ENCODE measurements around the gene IPP.
"Not testable (repeated sequence)": the region's sequence is repeated elsewhere in the genome, so short reads cannot be mapped to it uniquely, and the experiment has no call there.

IPP gene

GRCh38 chr1:45704637-45705036 is 45.8 kb downstream of the IPP start:
- Histone ChIP-seq H3K27ac (ENCODE audit: low read depth, low read length) (no peak overlapping the region), H3K9ac (ENCODE audit: low read length) (no peak overlapping the region), H3K27me3 (ENCODE audit: control insufficient read depth, insufficient read depth, low read length) (no peaks in the 10 kb centered on the region), H3K4me3 (ENCODE audit: low read depth, low read length) (no peak overlapping the region), H3K36me3 (ENCODE audit: control insufficient read depth, insufficient read depth, low read length) (no peaks in the 10 kb centered on the region), H3K4me1 (ENCODE audit: control insufficient read depth, insufficient read depth, low read length) (no peaks in the 10 kb centered on the region), H3K9me3 (ENCODE audit: control insufficient read depth, insufficient read depth, low read depth, low read length) (no peaks in the 10 kb centered on the region)

- peaks cover 53% of the 10 kb centered on the region for H3K36me3 ChIP-seq (ENCODE audit: control insufficient read depth, insufficient read depth, low read length)
Measured at GRCh38 chr1:45694823-45695222, 55.6 kb downstream of the IPP start.

GRCh38 chr1:45693811-45694210 is 56.6 kb downstream of the IPP start:
- H3K9ac ChIP-seq (ENCODE audit: low read length); H3K4me1 ChIP-seq (ENCODE audit: control insufficient read depth, insufficient read depth, low read length); H3K4me3 ChIP-seq (ENCODE audit: low read depth, low read length); H3K27me3 ChIP-seq (ENCODE audit: control insufficient read depth, insufficient read depth, low read length); H3K9me3 ChIP-seq (ENCODE audit: control insufficient read depth, insufficient read depth, low read depth, low read length); H3K27ac ChIP-seq (ENCODE audit: low read depth, low read length): not testable (repeated sequence)
- H3K36me3 ChIP-seq (ENCODE audit: control insufficient read depth, insufficient read depth, low read length), result peaks cover 55% of the 10 kb centered on the region

More at GRCh38 chr1:45694823-45695222, 55.6 kb downstream of the IPP start:
- no peak overlapping the region for H3K4me3 ChIP-seq (ENCODE audit: low read depth, low read length)
- no peaks in the 10 kb centered on the region for H3K9me3 ChIP-seq (ENCODE audit: control insufficient read depth, insufficient read depth, low read depth, low read length)
- no peak overlapping the region for H3K27ac ChIP-seq (ENCODE audit: low read depth, low read length)
- no peak overlapping the region for H3K9ac ChIP-seq (ENCODE audit: low read length)
- H3K27me3 ChIP-seq (ENCODE audit: control insufficient read depth, insufficient read depth, low read length), result no peaks in the 10 kb centered on the region
- no peaks in the 10 kb centered on the region for H3K4me1 ChIP-seq (ENCODE audit: control insufficient read depth, insufficient read depth, low read length)

- peak within 1 kb of the TSS; percentile 86 for H3K4me3 ChIP-seq (ENCODE audit: low read depth, low read length)
- H3K27ac ChIP-seq (ENCODE audit: low read depth, low read length), result peak within 1 kb of the TSS; percentile 24
Measured at GRCh38 chr1:45687754-45688740, 62.4 kb downstream of the IPP start, which contains the start of gene TMEM69. TSS of gene TMEM69 (plus strand) at chr1:45688181. CDS start at chr1:45691069, 2,888 bp downstream.

GRCh38 chr1:45687014-45687753 is 63.3 kb downstream of the IPP start:
- peak overlapping the region; percentile 86 for H3K4me3 ChIP-seq (ENCODE audit: low read depth, low read length)
- no peaks in the 10 kb centered on the region for H3K9me3 ChIP-seq (ENCODE audit: control insufficient read depth, insufficient read depth, low read depth, low read length)
- H3K4me1 ChIP-seq (ENCODE audit: control insufficient read depth, insufficient read depth, low read length), result peaks cover 9% of the 10 kb centered on the region
- peak overlapping the region; percentile 87 for H3K27ac ChIP-seq (ENCODE audit: low read depth, low read length)
- H3K36me3 ChIP-seq (ENCODE audit: control insufficient read depth, insufficient read depth, low read length), result peaks cover 22% of the 10 kb centered on the region
- H3K27me3 ChIP-seq (ENCODE audit: control insufficient read depth, insufficient read depth, low read length), result no peaks in the 10 kb centered on the region
- peak overlapping the region; percentile 92 for H3K9ac ChIP-seq (ENCODE audit: low read length)

More at GRCh38 chr1:45687754-45688740, 62.4 kb downstream of the IPP start, which contains the start of gene TMEM69:
- Histone ChIP-seq H3K27me3 (ENCODE audit: control insufficient read depth, insufficient read depth, low read length) (no peaks in the 10 kb centered on the region), H3K36me3 (ENCODE audit: control insufficient read depth, insufficient read depth, low read length) (peaks cover 31% of the 10 kb centered on the region), H3K9ac (ENCODE audit: low read length) (peak within 1 kb of the TSS; percentile 85), H3K9me3 (ENCODE audit: control insufficient read depth, insufficient read depth, low read depth, low read length) (no peaks in the 10 kb centered on the region), H3K4me1 (ENCODE audit: control insufficient read depth, insufficient read depth, low read length) (0 out of 2 replicates have a peak, but pooled peaks cover 3% of the 10 kb centered on the region)

GRCh38 chr1:45686288-45687013 is 64.0 kb downstream of the IPP start, which contains the start of gene GPBP1L1:
TSS of gene GPBP1L1 (minus strand) at chr1:45686533. CDS start at chr1:45659087, 27,446 bp downstream.
- Histone ChIP-seq H3K27me3 (ENCODE audit: control insufficient read depth, insufficient read depth, low read length) (no peaks in the 10 kb centered on the region), H3K9ac (ENCODE audit: low read length) (peak within 1 kb of the TSS; percentile 92), H3K36me3 (ENCODE audit: control insufficient read depth, insufficient read depth, low read length) (peaks cover 18% of the 10 kb centered on the region), H3K27ac (ENCODE audit: low read depth, low read length) (peak within 1 kb of the TSS; percentile 90), H3K4me3 (ENCODE audit: low read depth, low read length) (peak within 1 kb of the TSS; percentile 86), H3K4me1 (ENCODE audit: control insufficient read depth, insufficient read depth, low read length) (peaks cover 16% of the 10 kb centered on the region), H3K9me3 (ENCODE audit: control insufficient read depth, insufficient read depth, low read depth, low read length) (no peaks in the 10 kb centered on the region)

GRCh38 chr1:45686015-45686287 is 64.5 kb downstream of the IPP start:
- Histone ChIP-seq H3K27ac (ENCODE audit: low read depth, low read length) (peak overlapping the region; percentile 90), H3K9me3 (ENCODE audit: control insufficient read depth, insufficient read depth, low read depth, low read length) (no peaks in the 10 kb centered on the region), H3K9ac (ENCODE audit: low read length) (peak overlapping the region; percentile 92), H3K36me3 (ENCODE audit: control insufficient read depth, insufficient read depth, low read length) (peaks cover 13% of the 10 kb centered on the region; the same call in 1 of the 2 replicates), H3K4me3 (ENCODE audit: low read depth, low read length) (peak overlapping the region; percentile 86), H3K27me3 (ENCODE audit: control insufficient read depth, insufficient read depth, low read length) (no peaks in the 10 kb centered on the region), H3K4me1 (ENCODE audit: control insufficient read depth, insufficient read depth, low read length) (peaks cover 21% of the 10 kb centered on the region)

GRCh38 chr1:45685308-45686014 is 65.0 kb downstream of the IPP start:
- H3K27me3 ChIP-seq (ENCODE audit: control insufficient read depth, insufficient read depth, low read length), result no peaks in the 10 kb centered on the region
- H3K36me3 ChIP-seq (ENCODE audit: control insufficient read depth, insufficient read depth, low read length), result peaks cover 9% of the 10 kb centered on the region; the same call in 1 of the 2 replicates
- H3K27ac ChIP-seq (ENCODE audit: low read depth, low read length), result peak overlapping the region; percentile 90
- no peaks in the 10 kb centered on the region for H3K9me3 ChIP-seq (ENCODE audit: control insufficient read depth, insufficient read depth, low read depth, low read length)
- H3K4me1 ChIP-seq (ENCODE audit: control insufficient read depth, insufficient read depth, low read length), result peaks cover 26% of the 10 kb centered on the region
- peak overlapping the region; percentile 86 for H3K4me3 ChIP-seq (ENCODE audit: low read depth, low read length)
- H3K9ac ChIP-seq (ENCODE audit: low read length), result peak overlapping the region; percentile 92

- peak overlapping the region; percentile 86 for H3K4me3 ChIP-seq (ENCODE audit: low read depth, low read length)
- H3K27ac ChIP-seq (ENCODE audit: low read depth, low read length), result no peak overlapping the region
- peaks cover 3% of the 10 kb centered on the region; the same call in 1 of the 2 replicates for H3K36me3 ChIP-seq (ENCODE audit: control insufficient read depth, insufficient read depth, low read length)
- peaks cover 29% of the 10 kb centered on the region for H3K4me1 ChIP-seq (ENCODE audit: control insufficient read depth, insufficient read depth, low read length)
- H3K9ac ChIP-seq (ENCODE audit: low read length), result no peak overlapping the region
- no peaks in the 10 kb centered on the region for H3K27me3 ChIP-seq (ENCODE audit: control insufficient read depth, insufficient read depth, low read length)
- no peaks in the 10 kb centered on the region for H3K9me3 ChIP-seq (ENCODE audit: control insufficient read depth, insufficient read depth, low read depth, low read length)
Measured at GRCh38 chr1:45684402-45684801, 66.1 kb downstream of the IPP start.

- H3K27me3 ChIP-seq (ENCODE audit: control insufficient read depth, insufficient read depth, low read length), result no peaks in the 10 kb centered on the region
- H3K9ac ChIP-seq (ENCODE audit: low read length), result no peak overlapping the region
- H3K4me1 ChIP-seq (ENCODE audit: control insufficient read depth, insufficient read depth, low read length), result peaks cover 44% of the 10 kb centered on the region
- H3K27ac ChIP-seq (ENCODE audit: low read depth, low read length), result no peak overlapping the region
- peaks cover 3% of the 10 kb centered on the region; the same call in 1 of the 2 replicates for H3K36me3 ChIP-seq (ENCODE audit: control insufficient read depth, insufficient read depth, low read length)
- H3K9me3 ChIP-seq (ENCODE audit: control insufficient read depth, insufficient read depth, low read depth, low read length), result no peaks in the 10 kb centered on the region
- H3K4me3 ChIP-seq (ENCODE audit: low read depth, low read length), result 0 out of 2 replicates have a peak overlapping the region, but pooled peaks have one; percentile 16
Measured at GRCh38 chr1:45682942-45683341, 67.5 kb downstream of the IPP start.
